Liver (tissue), 9 donors: ENCODE data around the gene FBXW5. TPM values are rescaled to one million over a fixed set of nuclear protein-coding genes. Genes with fewer than 3 reads are reported as not detected.

Experiments
- DNase-seq: peaks from one replicate; pipeline ENCODE4 v3.0.0-alpha.2; 2017; ENCODE audit warnings: low spot score
- H3K27ac ChIP-seq, 2 donors: one replicate each; pipeline ENCODE4 v1.7.0; 2013; ENCODE audit warnings: inconsistent platforms in 2 of 2, low read length in 2 of 2, control low read depth in 1 of 2, low read depth in 1 of 2, mild to moderate bottlenecking in 1 of 2
- H3K27me3 ChIP-seq, 4 donors: one replicate each; pipeline versions ENCODE4 v1.6.1 to v1.7.0; 2013; ENCODE audit warnings: low read length in 3 of 4, inconsistent platforms in 1 of 4, mild to moderate bottlenecking in 1 of 4, moderate library complexity in 1 of 4; ENCODE audit not compliant: control insufficient read depth in 4 of 4, insufficient read depth in 4 of 4
- H3K36me3 ChIP-seq, 4 donors: one replicate each; pipeline versions ENCODE4 v1.6.1 to v1.7.0; 2013; ENCODE audit warnings: low read length in 3 of 4, mild to moderate bottlenecking in 3 of 4, low read depth in 1 of 4, moderate library complexity in 1 of 4; ENCODE audit not compliant: control insufficient read depth in 4 of 4, insufficient read depth in 3 of 4
- H3K4me1 ChIP-seq, 4 donors: one replicate each; pipeline versions ENCODE4 v1.6.1 to v1.7.0; 2013; ENCODE audit warnings: low read length in 3 of 4, mild to moderate bottlenecking in 3 of 4, moderate library complexity in 1 of 4; ENCODE audit not compliant: control insufficient read depth in 4 of 4, insufficient read depth in 4 of 4
- H3K4me3 ChIP-seq, 3 donors: one replicate each; pipeline versions ENCODE4 v1.6.1 to v1.7.0; 2013; ENCODE audit warnings: low read length in 3 of 3, control low read depth in 1 of 3, low read depth in 1 of 3, mild to moderate bottlenecking in 1 of 3
- H3K9ac ChIP-seq, 2 donors: one replicate each; pipeline ENCODE4 v1.7.0; 2013; ENCODE audit warnings: low read length in 2 of 2, mild to moderate bottlenecking in 2 of 2, moderate library complexity in 2 of 2, control low read depth in 1 of 2, low read depth in 1 of 2
- H3K9me3 ChIP-seq, 4 donors: one replicate each; pipeline versions ENCODE4 v1.6.1 to v1.7.0; 2013; ENCODE audit warnings: low read length in 3 of 4; ENCODE audit not compliant: control insufficient read depth in 4 of 4
- EGR1 ChIP-seq, 2 donors: IDR thresholded peaks; 2 replicates each; pipeline ENCODE4 v1.6.1; 2016 to 2018; ENCODE audit warnings: antibody characterized with exemption in 2 of 2, low read depth in 2 of 2
- FOXA1 ChIP-seq: IDR thresholded peaks from 2 replicates; pipeline ENCODE4 v1.6.1; 2016; ENCODE audit warnings: antibody characterized with exemption
- FOXA2 ChIP-seq: IDR thresholded peaks from 2 replicates; pipeline ENCODE4 v1.6.1; 2016; ENCODE audit warnings: antibody characterized with exemption
- HNF4A ChIP-seq, 2 donors: conservative IDR thresholded peaks; 2 replicates each; pipeline ENCODE4 v1.6.1; 2016; ENCODE audit warnings: antibody characterized with exemption in 2 of 2, mild to moderate bottlenecking in 2 of 2
- HNF4G ChIP-seq: IDR thresholded peaks from 2 replicates; pipeline ENCODE4 v1.6.1; 2016; ENCODE audit warnings: antibody characterized with exemption
- JUND ChIP-seq, 2 donors: IDR thresholded peaks; 2 replicates each; pipeline ENCODE4 v1.6.1; 2016; ENCODE audit warnings: antibody characterized with exemption in 2 of 2
- NR2F2 ChIP-seq: IDR thresholded peaks from 2 replicates; pipeline ENCODE4 v1.6.1; 2016; ENCODE audit warnings: antibody characterized with exemption
- RAD21 ChIP-seq, 2 donors: IDR thresholded peaks; 2 replicates each; pipeline ENCODE4 v1.6.1; 2016; ENCODE audit warnings: antibody characterized with exemption in 2 of 2, mild to moderate bottlenecking in 2 of 2
- RXRA ChIP-seq, 2 donors: IDR thresholded peaks; 2 replicates each; pipeline ENCODE4 v1.6.1; 2017 to 2018; ENCODE audit warnings: antibody characterized with exemption in 2 of 2, mild to moderate bottlenecking in 1 of 2
- SP1 ChIP-seq: IDR thresholded peaks from 2 replicates; pipeline ENCODE4 v1.6.1; 2018; ENCODE audit warnings: antibody characterized with exemption, mild to moderate bottlenecking
- TAF1 ChIP-seq: conservative IDR thresholded peaks from 2 replicates; pipeline ENCODE4 v1.6.1; 2016; ENCODE audit warnings: antibody characterized with exemption, mild to moderate bottlenecking
- YY1 ChIP-seq: IDR thresholded peaks from 2 replicates; pipeline ENCODE4 v1.6.1; 2016; ENCODE audit warnings: antibody characterized with exemption, mild to moderate bottlenecking
- WGBS: extraction: QIAGEN DNeasy Blood & Tissue Kit; methylation state at CpG from one replicate; pipeline ENCODE4 v1.1.7; 2013; 5-methylcytosine and 5-hydroxymethylcytosine counted together
- polyA plus RNA-seq, 2 donors: library from polyadenylated mRNA; stranded (reverse) in 1 of 2; unstranded in 1 of 2; fragments of 200-250 nt in 1 of 2; fragments of >200 nt in 1 of 2; fragmentation: Nextera tagmentation in 1 of 2; extraction: Ambion mirVana in 1 of 2; gene quantifications; one replicate each; pipeline versions ENCODE4 v1.2.1 to v1.2.3, GENCODE V29; 2013 to 2015
- total RNA-seq, 2 donors: library from RNA; depleted of rRNA; stranded (reverse); fragments of >200 nt; gene quantifications; one replicate each; pipeline ENCODE4 v1.2.3, GENCODE V29; 2014
- TF ChIP-seq, protein P1 (sequence below): IDR thresholded peaks from 2 replicates; pipeline ENCODE4 v1.6.1; 2016; ENCODE audit warnings: antibody characterized with exemption
- TF ChIP-seq, protein P2 (sequence below): fragments of 150-350 bp; IDR thresholded peaks from 2 replicates; pipeline ENCODE4 v1.5.1; 2017; ENCODE audit warnings: improper control_type of control experiment, low read depth, low read length; ENCODE audit not compliant: missing input control
- TF ChIP-seq, protein P3 (sequence below): IDR thresholded peaks from 2 replicates; pipeline ENCODE4 v1.6.1; 2016; ENCODE audit warnings: antibody characterized with exemption, mild to moderate bottlenecking
- TF ChIP-seq, protein P4 (sequence below): IDR thresholded peaks from 2 replicates; pipeline ENCODE4 v1.6.1; 2016; ENCODE audit warnings: antibody characterized with exemption
- donor health status: healthy.
- donor health status: healthy.
- donor health status: healthy.
- donor health status: healthy.
- donor health status: healthy.

The FBXW5 gene
- total and polyA plus RNA-seq, 4 donors = 64.0 to 163 (median 109) TPM

DNA sequence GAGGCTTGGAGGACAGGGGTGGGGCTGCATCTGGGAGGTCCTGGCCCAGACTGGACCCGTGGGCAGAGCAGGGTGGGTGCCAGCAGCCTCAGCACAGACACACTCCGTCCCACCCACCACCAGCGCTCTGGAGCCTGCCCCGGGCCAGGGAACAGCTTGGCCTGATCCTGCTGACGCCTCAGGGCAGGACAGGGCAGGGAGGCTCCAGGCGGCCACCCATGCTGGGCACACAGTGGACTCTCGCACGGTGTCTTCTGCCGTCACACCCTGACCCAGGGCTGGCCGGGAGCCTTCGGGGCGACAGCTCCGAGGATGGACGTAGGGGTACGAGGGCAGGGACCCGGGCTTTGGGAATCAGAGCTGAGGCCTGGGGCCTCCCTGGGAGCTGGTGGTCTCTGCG lies 24.6 kb upstream of the FBXW5 start:
- 87% methylated on average over 17 of the region's 17 CpGs for WGBS
- Histone ChIP-seq H3K4me3 (no peak overlapping the region), H3K9me3 (no peaks in the 10 kb centered on the region), H3K4me1 (peaks cover 0 to 2% (median 0%) of the 10 kb centered on the region in 4 donors), H3K9ac (no peak overlapping the region), H3K27ac (no peak overlapping the region), H3K36me3 (no peaks in the 10 kb centered on the region), H3K27me3 (no peaks in the 10 kb centered on the region)
- TF ChIP-seq SP1 = no peak
- TF ChIP-seq TAF1 = no peak
- TF ChIP-seq NR2F2 = no peak
- no peak for TF ChIP-seq HNF4G
- TF ChIP-seq JUND (IDR thresholded peaks at IDR 0.05) = no peak
- no peak for TF ChIP-seq FOXA2
- no peak for TF ChIP-seq RAD21 (IDR thresholded peaks at IDR 0.05)
- TF ChIP-seq, protein P1, sequence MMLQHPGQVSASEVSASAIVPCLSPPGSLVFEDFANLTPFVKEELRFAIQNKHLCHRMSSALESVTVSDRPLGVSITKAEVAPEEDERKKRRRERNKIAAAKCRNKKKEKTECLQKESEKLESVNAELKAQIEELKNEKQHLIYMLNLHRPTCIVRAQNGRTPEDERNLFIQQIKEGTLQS = no peak
- no peak for TF ChIP-seq EGR1 (IDR thresholded peaks at IDR 0.05; ENCODE audit: low read depth in 2 of 2)
- no peak for DNase-seq

DNA sequence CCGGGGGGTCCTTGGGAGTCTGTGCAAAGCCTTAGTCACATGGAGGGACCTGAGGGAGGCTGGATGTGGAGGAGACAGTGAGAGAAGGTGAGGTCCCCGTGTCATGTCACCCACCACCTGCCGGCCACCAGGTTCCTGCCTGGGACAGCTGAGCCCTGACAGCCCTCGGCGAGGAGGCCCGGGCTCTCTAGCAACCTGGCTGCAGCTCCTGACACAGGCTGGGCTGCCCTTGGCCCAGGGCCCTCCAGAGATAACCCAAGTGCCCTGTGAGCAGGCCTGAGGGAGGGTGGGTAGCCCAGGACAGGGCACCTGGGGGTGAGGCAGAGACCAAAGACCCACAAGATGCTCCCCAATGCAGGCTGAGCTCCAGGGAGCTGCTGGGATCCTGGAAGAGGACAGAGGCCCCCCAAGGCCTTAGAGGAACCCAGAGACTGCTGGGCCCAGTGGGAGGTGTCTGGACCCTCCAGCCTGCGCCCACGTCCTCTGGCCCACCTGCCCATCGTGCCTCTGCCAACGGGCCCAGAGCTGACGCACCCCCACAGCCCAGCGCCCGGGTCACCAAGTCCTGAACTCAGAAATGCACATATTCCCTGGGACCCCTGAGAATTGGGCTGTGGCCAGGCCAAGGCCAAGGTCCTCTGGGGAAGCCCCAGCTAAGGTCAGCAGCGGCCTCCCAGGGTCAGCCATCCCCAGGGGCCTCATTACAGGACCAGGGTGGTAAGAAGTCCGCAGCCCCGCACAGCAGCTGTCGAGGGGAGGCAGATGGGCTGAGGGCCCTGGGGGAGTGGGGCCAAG lies 24.0 kb upstream of the FBXW5 start:
- Histone ChIP-seq H3K27ac (no peak overlapping the region), H3K9ac (no peak overlapping the region), H3K36me3 (no peaks in the 10 kb centered on the region), H3K27me3 (no peaks in the 10 kb centered on the region), H3K4me3 (no peak overlapping the region), H3K4me1 (peaks cover 0 to 2% (median 0%) of the 10 kb centered on the region in 4 donors), H3K9me3 (no peaks in the 10 kb centered on the region)
- DNase-seq = no peak
- 81% methylated on average over 17 of the region's 17 CpGs for WGBS
- TF ChIP-seq EGR1 (IDR thresholded peaks at IDR 0.05; ENCODE audit: low read depth in 2 of 2) (no peak), RXRA (IDR thresholded peaks at IDR 0.05) (no peak), HNF4A (conservative IDR thresholded peaks at IDR 0.05) (no peak), JUND (IDR thresholded peaks at IDR 0.05) (no peak), TAF1 (no peak), SP1 (no peak), FOXA1 (no peak), YY1 (no peak), RAD21 (IDR thresholded peaks at IDR 0.05) (no peak)
- TF ChIP-seq, protein P2, sequence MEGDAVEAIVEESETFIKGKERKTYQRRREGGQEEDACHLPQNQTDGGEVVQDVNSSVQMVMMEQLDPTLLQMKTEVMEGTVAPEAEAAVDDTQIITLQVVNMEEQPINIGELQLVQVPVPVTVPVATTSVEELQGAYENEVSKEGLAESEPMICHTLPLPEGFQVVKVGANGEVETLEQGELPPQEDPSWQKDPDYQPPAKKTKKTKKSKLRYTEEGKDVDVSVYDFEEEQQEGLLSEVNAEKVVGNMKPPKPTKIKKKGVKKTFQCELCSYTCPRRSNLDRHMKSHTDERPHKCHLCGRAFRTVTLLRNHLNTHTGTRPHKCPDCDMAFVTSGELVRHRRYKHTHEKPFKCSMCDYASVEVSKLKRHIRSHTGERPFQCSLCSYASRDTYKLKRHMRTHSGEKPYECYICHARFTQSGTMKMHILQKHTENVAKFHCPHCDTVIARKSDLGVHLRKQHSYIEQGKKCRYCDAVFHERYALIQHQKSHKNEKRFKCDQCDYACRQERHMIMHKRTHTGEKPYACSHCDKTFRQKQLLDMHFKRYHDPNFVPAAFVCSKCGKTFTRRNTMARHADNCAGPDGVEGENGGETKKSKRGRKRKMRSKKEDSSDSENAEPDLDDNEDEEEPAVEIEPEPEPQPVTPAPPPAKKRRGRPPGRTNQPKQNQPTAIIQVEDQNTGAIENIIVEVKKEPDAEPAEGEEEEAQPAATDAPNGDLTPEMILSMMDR = no peak
- TF ChIP-seq, protein P3, sequence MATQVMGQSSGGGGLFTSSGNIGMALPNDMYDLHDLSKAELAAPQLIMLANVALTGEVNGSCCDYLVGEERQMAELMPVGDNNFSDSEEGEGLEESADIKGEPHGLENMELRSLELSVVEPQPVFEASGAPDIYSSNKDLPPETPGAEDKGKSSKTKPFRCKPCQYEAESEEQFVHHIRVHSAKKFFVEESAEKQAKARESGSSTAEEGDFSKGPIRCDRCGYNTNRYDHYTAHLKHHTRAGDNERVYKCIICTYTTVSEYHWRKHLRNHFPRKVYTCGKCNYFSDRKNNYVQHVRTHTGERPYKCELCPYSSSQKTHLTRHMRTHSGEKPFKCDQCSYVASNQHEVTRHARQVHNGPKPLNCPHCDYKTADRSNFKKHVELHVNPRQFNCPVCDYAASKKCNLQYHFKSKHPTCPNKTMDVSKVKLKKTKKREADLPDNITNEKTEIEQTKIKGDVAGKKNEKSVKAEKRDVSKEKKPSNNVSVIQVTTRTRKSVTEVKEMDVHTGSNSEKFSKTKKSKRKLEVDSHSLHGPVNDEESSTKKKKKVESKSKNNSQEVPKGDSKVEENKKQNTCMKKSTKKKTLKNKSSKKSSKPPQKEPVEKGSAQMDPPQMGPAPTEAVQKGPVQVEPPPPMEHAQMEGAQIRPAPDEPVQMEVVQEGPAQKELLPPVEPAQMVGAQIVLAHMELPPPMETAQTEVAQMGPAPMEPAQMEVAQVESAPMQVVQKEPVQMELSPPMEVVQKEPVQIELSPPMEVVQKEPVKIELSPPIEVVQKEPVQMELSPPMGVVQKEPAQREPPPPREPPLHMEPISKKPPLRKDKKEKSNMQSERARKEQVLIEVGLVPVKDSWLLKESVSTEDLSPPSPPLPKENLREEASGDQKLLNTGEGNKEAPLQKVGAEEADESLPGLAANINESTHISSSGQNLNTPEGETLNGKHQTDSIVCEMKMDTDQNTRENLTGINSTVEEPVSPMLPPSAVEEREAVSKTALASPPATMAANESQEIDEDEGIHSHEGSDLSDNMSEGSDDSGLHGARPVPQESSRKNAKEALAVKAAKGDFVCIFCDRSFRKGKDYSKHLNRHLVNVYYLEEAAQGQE = no peak
- TF ChIP-seq, protein P4, sequence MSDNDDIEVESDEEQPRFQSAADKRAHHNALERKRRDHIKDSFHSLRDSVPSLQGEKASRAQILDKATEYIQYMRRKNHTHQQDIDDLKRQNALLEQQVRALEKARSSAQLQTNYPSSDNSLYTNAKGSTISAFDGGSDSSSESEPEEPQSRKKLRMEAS = no peak
